Vagina (tissue), 2 donors: Measurements from ENCODE around the gene WNT7B.

Experiments
- CTCF ChIP-seq, 3 experiments: fragments of 450-650 bp in 2 of 3; fragments of 200-600 bp in 1 of 3; sonication (generic) in 1 of 3; IDR thresholded peaks; one replicate each; pipeline ENCODE4 v1.5.1; 2017 to 2019; ENCODE audit warnings: antibody characterized with exemption in 3 of 3, mild to moderate bottlenecking in 2 of 3, moderate library complexity in 2 of 3
- POLR2A ChIP-seq, 2 donors: fragments of 450-650 bp; IDR thresholded peaks; one replicate each; pipeline ENCODE4 v1.6.1; 2017; ENCODE audit warnings: antibody characterized with exemption in 2 of 2, mild to moderate bottlenecking in 2 of 2, moderate library complexity in 2 of 2
- POLR2AphosphoS5 ChIP-seq, 2 donors: sonication (generic); formaldehyde crosslinking; IDR thresholded peaks; one replicate each; pipeline ENCODE4 v1.9.0; 2017; ENCODE audit warnings: antibody characterized with exemption in 2 of 2, mild to moderate bottlenecking in 2 of 2, low read depth in 1 of 2; ENCODE audit not compliant: insufficient read depth in 1 of 2

- TF ChIP-seq CTCF (IDR thresholded peaks at IDR 0.05) (no peak), POLR2A (IDR thresholded peaks at IDR 0.05) (no peak), POLR2AphosphoS5 (IDR thresholded peaks at IDR 0.05; ENCODE audit: insufficient read depth in 1 of 2, low read depth in 1 of 2) (no peak)
These were observed 11.4 kb downstream of the WNT7B start for GRCh38 chr22:45965563-45965962.
